ENCODE results near the gene C19orf33. TPM values are rescaled to one million over a fixed set of nuclear protein-coding genes. Genes with fewer than 3 reads are reported as not detected.
"Not testable (repeated sequence)": the region's sequence is repeated elsewhere in the genome, so short reads cannot be mapped to it uniquely, and the experiment has no call there.

C19orf33 gene
- total and polyA plus RNA-seq, 2 of the 8 experiments (the other 6 are each of a cell fraction or from before 2014, with no cell fraction given), result 6.0 to 36.0 TPM

DNA sequence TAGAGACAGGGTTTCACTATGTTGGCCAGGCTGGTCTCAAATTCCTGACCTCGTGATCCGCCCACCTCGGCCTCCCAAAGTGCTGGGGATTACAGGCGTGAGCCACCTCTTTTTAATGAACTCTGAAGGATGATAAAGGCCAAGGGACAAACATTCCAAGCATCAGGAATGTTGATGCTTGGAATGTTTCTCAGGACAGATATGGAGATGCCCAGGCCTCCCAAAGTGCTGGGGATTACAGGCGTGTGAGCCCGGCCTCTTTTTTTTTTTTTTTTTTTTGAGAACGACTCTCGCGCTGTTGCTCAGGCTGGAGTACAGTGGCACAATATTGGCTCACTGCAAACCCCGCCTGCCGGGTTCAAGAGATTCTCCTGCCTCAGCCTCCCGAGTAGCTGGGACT lies 42.1 kb upstream of the C19orf33 start:
- WGBS, 2 experiments (ENCODE audit: extremely low coverage in 1 of 2, insufficient coverage in 1 of 2, insufficient read length in 1 of 2, insufficient replicate concordance in 2 of 2, low coverage in 1 of 2, low lambda C conversion rate in 2 of 2, missing lambda C conversion rate in 1 of 2), result 92% methylated on average over 10 of the region's 12 CpGs; no CpG with 5 or more reads in 1 of the 2 experiments
- not testable (repeated sequence) for H3K27ac ChIP-seq (ENCODE audit: low read depth, low read length)

More for the DNA sequence above, 42.1 kb upstream of the C19orf33 start:
- H4K20me1 ChIP-seq (replicated peaks in 1 of 2; ENCODE audit: control insufficient read depth in 1 of 2, insufficient read depth in 2 of 2, low read length in 2 of 2); H3K23ac ChIP-seq (ENCODE audit: insufficient read length); H4K91ac ChIP-seq (replicated peaks; ENCODE audit: insufficient read length, low read length); H3K4me2 ChIP-seq (ENCODE audit: insufficient read depth in 1 of 2, low read depth in 2 of 2, low read length in 2 of 2); H4K5ac ChIP-seq (ENCODE audit: insufficient read length, low read depth, low read length); H2BK120ac ChIP-seq (replicated peaks; ENCODE audit: low read depth, low read length); H2BK5ac ChIP-seq (ENCODE audit: low read depth, low read length); H3K56ac ChIP-seq (replicated peaks; ENCODE audit: insufficient read length, low read depth, low read length); DNase-seq (ENCODE audit: low read depth in 1 of 2, low spot score in 2 of 2); H3K9me3 ChIP-seq (ENCODE audit: insufficient read depth in 2 of 2, low read depth in 1 of 2, low read length in 1 of 2); H3K14ac ChIP-seq (ENCODE audit: insufficient read length); H2BK20ac ChIP-seq (ENCODE audit: low read length); H3K27me3 ChIP-seq (replicated peaks in 1 of 4; ENCODE audit: control insufficient read depth in 3 of 4, extremely low read depth in 1 of 4, insufficient read depth in 3 of 4, low read length in 3 of 4); POLR2A ChIA-PET (ENCODE audit: partially characterized antibody); H3K18ac ChIP-seq (ENCODE audit: extremely low read depth, low read length); H2BK15ac ChIP-seq (ENCODE audit: low read length); H3K23me2 ChIP-seq (ENCODE audit: low read depth, low read length); H3K4me3 ChIP-seq (ENCODE audit: extremely low read depth in 1 of 4, insufficient read depth in 2 of 4, low read depth in 3 of 4, low read length in 4 of 4); H2AK5ac ChIP-seq (ENCODE audit: low read depth, low read length); H2AFZ ChIP-seq (ENCODE audit: low read length); H4K8ac ChIP-seq (ENCODE audit: extremely low read depth, insufficient read depth, low read length); H3K4ac ChIP-seq (replicated peaks; ENCODE audit: insufficient read length, low read depth, low read length); H3K36me3 ChIP-seq (ENCODE audit: control insufficient read depth in 2 of 4, insufficient read depth in 4 of 4, low read length in 3 of 4); FAIRE-seq; H3K9ac ChIP-seq (replicated peaks in 1 of 4; ENCODE audit: extremely low read depth in 1 of 4, low read depth in 3 of 4, low read length in 3 of 4); H2BK12ac ChIP-seq (ENCODE audit: low read depth, low read length): not testable (repeated sequence)
- CTCF ChIA-PET (ENCODE audit: partially characterized antibody), result interaction anchor here (1.7 kb wide), 1 partner anchor 11 kb away, joined by 6 read pairs; no protein-coding TSS in a partner anchor
- Histone ChIP-seq H3K79me1 (ENCODE audit: low read depth, low read length) (peaks cover 11% of the 10 kb centered on the region), H3K79me2 (ENCODE audit: control insufficient read depth in 1 of 2, insufficient read depth in 2 of 2, low read length in 2 of 2) (peaks cover 17 to 21% of the 10 kb centered on the region in 2 experiments), H3K4me1 (replicated peaks in 1 of 4; ENCODE audit: control insufficient read depth in 3 of 4, insufficient read depth in 4 of 4, low read length in 3 of 4) (peaks cover 8 to 22% (median 13%) of the 10 kb centered on the region in 4 experiments)

Measured in H1 (cell line).